PFSK-1 (cell line): ENCODE data around the gene TM2D3.

ENCODE experiments used
- POLR2AphosphoS5 ChIP-seq: IDR thresholded peaks from 2 replicates; pipeline ENCODE4 v1.6.1; 2012; ENCODE audit warnings: low read depth, mild to moderate bottlenecking, control low read depth, low read length, moderate library complexity
- SIN3A ChIP-seq: IDR thresholded peaks from 2 replicates; pipeline ENCODE4 v1.6.1; 2012; ENCODE audit warnings: mild to moderate bottlenecking, low read length, moderate library complexity, borderline replicate concordance; ENCODE audit not compliant: insufficient read depth
- TAF1 ChIP-seq: IDR thresholded peaks from 2 replicates; pipeline ENCODE4 v1.6.1; 2012; ENCODE audit warnings: low read length, control low read depth, borderline replicate concordance; ENCODE audit not compliant: insufficient read depth

GRCh38 chr15:101662203-101662602 is 10.0 kb upstream of the TM2D3 start:
- TF ChIP-seq SIN3A (no peak), POLR2AphosphoS5 (no peak), TAF1 (no peak)
